ENCODE data around the gene VAMP7. TPM values are rescaled to one million over a fixed set of nuclear protein-coding genes. Genes with fewer than 3 reads are reported as not detected.

VAMP7 gene
- total RNA-seq, 1 experiment from 2014 or later, result 60.2 TPM

DNA sequence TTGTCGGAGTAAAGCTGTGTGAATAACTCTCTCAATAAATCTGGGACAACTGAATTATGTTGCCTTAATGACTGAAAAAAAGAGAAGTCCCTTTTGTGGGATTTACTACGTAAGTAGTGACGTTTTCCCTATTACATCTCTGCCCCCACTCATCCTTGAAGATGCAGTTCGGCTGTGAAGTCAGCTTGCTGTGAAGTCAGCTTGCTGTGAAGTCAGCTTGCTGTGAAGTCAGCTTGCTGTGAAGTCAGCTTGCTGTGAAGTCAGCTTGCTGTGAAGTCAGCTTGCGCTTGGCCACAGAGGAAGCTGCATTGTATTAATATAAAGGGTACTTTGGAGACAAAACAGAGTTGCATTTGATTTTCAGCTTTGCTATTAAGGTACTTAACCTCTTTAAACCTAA is 8.0 kb upstream of the VAMP7 start:
- Histone ChIP-seq H3K36me3 (ENCODE audit: low read depth) (no peaks in the 10 kb centered on the region), H3K9me3 (ENCODE audit: insufficient read depth, low read depth) (no peaks in the 10 kb centered on the region), H2AFZ (no peak overlapping the region), H3K4me1 (replicated peaks; ENCODE audit: insufficient read depth) (no peaks in the 10 kb centered on the region), H3K27ac (no peak overlapping the region), H3K27me3 (ENCODE audit: insufficient read depth, low read depth) (peaks cover 7% of the 10 kb centered on the region; the same call in 1 of the 2 replicates), H3K79me2 (ENCODE audit: low read depth) (no peaks in the 10 kb centered on the region), H4K20me1 (ENCODE audit: insufficient read depth) (no peaks in the 10 kb centered on the region; the same call in 1 of the 2 replicates), H3K4me2 (no peak overlapping the region), H3K9me2 (ENCODE audit: insufficient read depth) (no peaks in the 10 kb centered on the region), H3K4me3 (no peak overlapping the region), H3F3A (ENCODE audit: insufficient read depth, low read depth) (no peaks in the 10 kb centered on the region)
- TF ChIP-seq, protein P1, sequence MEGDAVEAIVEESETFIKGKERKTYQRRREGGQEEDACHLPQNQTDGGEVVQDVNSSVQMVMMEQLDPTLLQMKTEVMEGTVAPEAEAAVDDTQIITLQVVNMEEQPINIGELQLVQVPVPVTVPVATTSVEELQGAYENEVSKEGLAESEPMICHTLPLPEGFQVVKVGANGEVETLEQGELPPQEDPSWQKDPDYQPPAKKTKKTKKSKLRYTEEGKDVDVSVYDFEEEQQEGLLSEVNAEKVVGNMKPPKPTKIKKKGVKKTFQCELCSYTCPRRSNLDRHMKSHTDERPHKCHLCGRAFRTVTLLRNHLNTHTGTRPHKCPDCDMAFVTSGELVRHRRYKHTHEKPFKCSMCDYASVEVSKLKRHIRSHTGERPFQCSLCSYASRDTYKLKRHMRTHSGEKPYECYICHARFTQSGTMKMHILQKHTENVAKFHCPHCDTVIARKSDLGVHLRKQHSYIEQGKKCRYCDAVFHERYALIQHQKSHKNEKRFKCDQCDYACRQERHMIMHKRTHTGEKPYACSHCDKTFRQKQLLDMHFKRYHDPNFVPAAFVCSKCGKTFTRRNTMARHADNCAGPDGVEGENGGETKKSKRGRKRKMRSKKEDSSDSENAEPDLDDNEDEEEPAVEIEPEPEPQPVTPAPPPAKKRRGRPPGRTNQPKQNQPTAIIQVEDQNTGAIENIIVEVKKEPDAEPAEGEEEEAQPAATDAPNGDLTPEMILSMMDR (conservative IDR thresholded peaks at IDR 0.05), result no peak
- no peak for TF ChIP-seq EZH2 (IDR thresholded peaks at IDR 0.05; ENCODE audit: low read depth)
- no peak for DNase-seq
- ChIA-PET POLR2A (ENCODE audit: unreplicated experiment) (no interaction called here), CTCF (no interaction called here)
- intact Hi-C loops (cut with micrococcal nuclease; ENCODE audit: unreplicated experiment), result no loop called here
- BruUV-seq (replicated peaks), result no TSS peak

DNA sequence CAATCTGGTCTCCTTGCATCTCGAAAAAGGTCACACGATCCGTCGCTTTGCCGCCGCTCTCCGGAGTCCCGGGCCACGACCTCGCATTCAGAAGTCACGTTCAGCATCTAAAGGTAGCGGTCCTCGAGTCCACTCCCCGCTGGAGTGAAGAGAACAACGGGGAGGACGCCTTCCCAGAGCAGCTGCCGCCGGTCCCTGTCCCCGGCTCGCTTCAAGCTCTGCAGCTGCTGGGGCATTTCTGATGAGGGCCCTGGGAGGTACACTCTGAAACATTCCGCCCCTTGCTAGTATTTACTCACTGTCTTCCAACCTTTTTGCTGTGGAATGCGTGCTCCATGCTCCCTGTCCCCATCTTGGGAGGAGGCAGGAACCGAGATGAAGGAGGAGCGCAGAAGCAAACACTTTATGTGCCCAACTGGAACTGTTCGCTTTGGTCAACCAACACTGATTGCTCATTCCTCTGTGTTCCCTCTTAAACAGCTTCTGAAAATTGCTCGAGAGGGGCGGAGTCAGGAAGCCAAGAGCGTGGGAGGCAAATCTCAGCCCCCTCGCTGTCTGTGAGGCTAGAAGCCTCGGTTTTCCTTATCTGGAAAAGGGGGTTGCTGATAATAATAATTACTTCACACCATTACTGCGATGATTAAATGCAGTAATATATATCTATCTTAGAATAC is 6.4 kb upstream of the VAMP7 start:
- no peak overlapping the region for H3K4me3 ChIP-seq
- no peaks in the 10 kb centered on the region for H3K9me2 ChIP-seq (ENCODE audit: insufficient read depth)
- ChIA-PET CTCF (no interaction called here), POLR2A (ENCODE audit: unreplicated experiment) (no interaction called here)
- TF ChIP-seq EZH2 (IDR thresholded peaks at IDR 0.05; ENCODE audit: low read depth), result no peak
- H3K27ac ChIP-seq, result no peak overlapping the region
- H3K36me3 ChIP-seq (ENCODE audit: low read depth), result no peaks in the 10 kb centered on the region
- H3K4me2 ChIP-seq, result no peak overlapping the region
- H3K27me3 ChIP-seq (ENCODE audit: insufficient read depth, low read depth), result peaks cover 7% of the 10 kb centered on the region; the same call in 1 of the 2 replicates
- no peaks in the 10 kb centered on the region; the same call in 1 of the 2 replicates for H4K20me1 ChIP-seq (ENCODE audit: insufficient read depth)
- no peak for DNase-seq
- no peaks in the 10 kb centered on the region for H3F3A ChIP-seq (ENCODE audit: insufficient read depth, low read depth)
- BruUV-seq (replicated peaks), result no TSS peak
- intact Hi-C loops (cut with micrococcal nuclease; ENCODE audit: unreplicated experiment), result no loop called here
- H3K9me3 ChIP-seq (ENCODE audit: insufficient read depth, low read depth), result no peaks in the 10 kb centered on the region
- H3K79me2 ChIP-seq (ENCODE audit: low read depth), result no peaks in the 10 kb centered on the region
- H2AFZ ChIP-seq, result no peak overlapping the region
- H3K4me1 ChIP-seq (replicated peaks; ENCODE audit: insufficient read depth), result no peaks in the 10 kb centered on the region

GRCh38 chrX:155876704-155877103 is 4.4 kb upstream of the VAMP7 start:
- Histone ChIP-seq H2AFZ (no peak overlapping the region), H3K4me2 (no peak overlapping the region), H4K20me1 (ENCODE audit: insufficient read depth) (no peaks in the 10 kb centered on the region; the same call in 1 of the 2 replicates), H3K4me3 (no peak overlapping the region), H3K4me1 (replicated peaks; ENCODE audit: insufficient read depth) (no peaks in the 10 kb centered on the region), H3F3A (ENCODE audit: insufficient read depth, low read depth) (no peaks in the 10 kb centered on the region), H3K79me2 (ENCODE audit: low read depth) (peaks cover 4% of the 10 kb centered on the region), H3K27ac (no peak overlapping the region), H3K36me3 (ENCODE audit: low read depth) (no peaks in the 10 kb centered on the region), H3K9me3 (ENCODE audit: insufficient read depth, low read depth) (no peaks in the 10 kb centered on the region), H3K27me3 (ENCODE audit: insufficient read depth, low read depth) (peaks cover 7% of the 10 kb centered on the region; the same call in 1 of the 2 replicates), H3K9me2 (ENCODE audit: insufficient read depth) (no peaks in the 10 kb centered on the region)
- TF ChIP-seq EZH2 (IDR thresholded peaks at IDR 0.05; ENCODE audit: low read depth), result no peak
- TF ChIP-seq, protein P1 (conservative IDR thresholded peaks at IDR 0.05), result no peak
- ChIA-PET CTCF (no interaction called here), POLR2A (ENCODE audit: unreplicated experiment) (no interaction called here)
- BruUV-seq (replicated peaks), result no TSS peak
- intact Hi-C loops (cut with micrococcal nuclease; ENCODE audit: unreplicated experiment), result no loop called here
- no peak for DNase-seq

Data from PC-9 (cell line).